GM13977 (cell line): Measurements from ENCODE around the gene VPS9D1.
"Not testable (repeated sequence)": the region's sequence is repeated elsewhere in the genome, so short reads cannot be mapped to it uniquely, and the experiment has no call there.

Experiments
- DNase-seq: peaks from one replicate; pipeline ENCODE4 v3.0.0; 2012; ENCODE audit warnings: low spot score
- in situ Hi-C: fragments of 300-500 bp; cut with MboI; formaldehyde crosslinking; loops from one replicate; pipeline ENCODE4 v1.12.0; 2022; ENCODE audit warnings: low sequenced_read_pairs, low pct_unique_long_range_greater_than_20kb, mixed read lengths, inconsistent platforms; ENCODE audit not compliant: unreplicated experiment
- TF ChIP-seq, protein P1 (sequence below): IDR thresholded peaks from 2 replicates; pipeline ENCODE4 v1.5.1; 2012; ENCODE audit warnings: mild to moderate bottlenecking, control low read depth; ENCODE audit not compliant: insufficient read depth; ENCODE audit errors: extremely low read depth, missing control alignments

Gene VPS9D1

GRCh38 chr16:89693931-89694783 is 26.5 kb downstream of the VPS9D1 start:
- DNase-seq, result no peak
- in situ Hi-C loops, result no loop called here
- TF ChIP-seq, protein P1, sequence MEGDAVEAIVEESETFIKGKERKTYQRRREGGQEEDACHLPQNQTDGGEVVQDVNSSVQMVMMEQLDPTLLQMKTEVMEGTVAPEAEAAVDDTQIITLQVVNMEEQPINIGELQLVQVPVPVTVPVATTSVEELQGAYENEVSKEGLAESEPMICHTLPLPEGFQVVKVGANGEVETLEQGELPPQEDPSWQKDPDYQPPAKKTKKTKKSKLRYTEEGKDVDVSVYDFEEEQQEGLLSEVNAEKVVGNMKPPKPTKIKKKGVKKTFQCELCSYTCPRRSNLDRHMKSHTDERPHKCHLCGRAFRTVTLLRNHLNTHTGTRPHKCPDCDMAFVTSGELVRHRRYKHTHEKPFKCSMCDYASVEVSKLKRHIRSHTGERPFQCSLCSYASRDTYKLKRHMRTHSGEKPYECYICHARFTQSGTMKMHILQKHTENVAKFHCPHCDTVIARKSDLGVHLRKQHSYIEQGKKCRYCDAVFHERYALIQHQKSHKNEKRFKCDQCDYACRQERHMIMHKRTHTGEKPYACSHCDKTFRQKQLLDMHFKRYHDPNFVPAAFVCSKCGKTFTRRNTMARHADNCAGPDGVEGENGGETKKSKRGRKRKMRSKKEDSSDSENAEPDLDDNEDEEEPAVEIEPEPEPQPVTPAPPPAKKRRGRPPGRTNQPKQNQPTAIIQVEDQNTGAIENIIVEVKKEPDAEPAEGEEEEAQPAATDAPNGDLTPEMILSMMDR, result no peak

GRCh38 chr16:89693289-89693731 is 27.4 kb downstream of the VPS9D1 start:
- TF ChIP-seq, protein P1, result no peak
- no peak for DNase-seq
- in situ Hi-C loops, result no loop called here

GRCh38 chr16:89691986-89692569 is 28.6 kb downstream of the VPS9D1 start:
- DNase-seq, result no peak
- in situ Hi-C loops, result no loop called here
- TF ChIP-seq, protein P1, result no peak

- in situ Hi-C loops, result no loop called here
- TF ChIP-seq, protein P1, result no peak
- DNase-seq, result no peak
Measured at GRCh38 chr16:89691231-89691985, 29.3 kb downstream of the VPS9D1 start.

- no peak for DNase-seq
- in situ Hi-C loops, result no loop called here
- TF ChIP-seq, protein P1, result no peak
Measured at GRCh38 chr16:89690392-89690901, 30.3 kb downstream of the VPS9D1 start.

DNA sequence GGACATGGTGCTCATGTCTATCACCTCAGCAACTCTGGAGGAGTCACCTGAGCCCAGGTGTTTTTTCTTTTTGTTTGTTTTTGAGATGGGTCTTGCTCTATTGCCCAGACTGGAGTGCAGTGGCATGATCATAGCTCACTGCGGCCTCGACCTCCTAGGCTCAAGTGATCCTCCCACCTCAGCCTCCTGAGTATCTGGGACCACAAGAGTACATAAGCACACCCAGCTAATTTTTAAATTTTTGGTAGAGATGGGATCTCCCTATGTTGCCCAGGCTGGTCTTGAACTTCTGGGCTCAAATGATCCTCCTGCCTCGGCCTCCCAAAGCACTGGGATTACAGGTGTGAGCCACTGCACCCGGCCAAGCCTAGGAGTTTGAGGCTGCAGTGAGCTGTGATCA is 31.1 kb downstream of the VPS9D1 start:
- in situ Hi-C loops, DNase-seq: not testable (repeated sequence)
